DOHH2 (cell line): Measurements from ENCODE around the gene MEPE.

Experiments
- CTCF ChIP-seq: fragments of 200-600 bp; sonication (generic); IDR thresholded peaks from one replicate; pipeline ENCODE4 v1.5.1; 2014; ENCODE audit warnings: antibody characterized with exemption, mild to moderate bottlenecking, low read depth, low read length; ENCODE audit not compliant: poor library complexity, severe bottlenecking
- EZH2phosphoT487 ChIP-seq: fragments of 200-600 bp; sonication (generic); IDR thresholded peaks from 2 replicates; pipeline ENCODE4 v1.6.1; 2017; ENCODE audit warnings: borderline replicate concordance, mild to moderate bottlenecking, antibody characterized with exemption, low read length, moderate library complexity, mixed read lengths

GRCh38 chr4:87855559-87855958 is 22.8 kb downstream of the MEPE start:
- no peak for TF ChIP-seq CTCF
- TF ChIP-seq EZH2phosphoT487 = no peak
